Effector memory CD4-positive, alpha-beta T cell (primary cell): ENCODE measurements around the gene LRMDA.
"Not testable (repeated sequence)": the region's sequence is repeated elsewhere in the genome, so short reads cannot be mapped to it uniquely, and the experiment has no call there.

Experiments
- DNase-seq, 3 donors: peaks; one replicate each; pipeline ENCODE4 v3.0.0-alpha.2; 2020
- H3K27ac ChIP-seq: 2 replicates; pipeline ENCODE4 v1.7.0; 2013; ENCODE audit warnings: mild to moderate bottlenecking, low read length, moderate library complexity; ENCODE audit not compliant: insufficient read depth, poor library complexity, severe bottlenecking
- H3K27me3 ChIP-seq: replicated peaks from 2 replicates; pipeline ENCODE4 v1.7.0; 2013; ENCODE audit warnings: mild to moderate bottlenecking, low read length; ENCODE audit not compliant: insufficient read depth, control insufficient read depth, poor library complexity, severe bottlenecking
- H3K36me3 ChIP-seq: 2 replicates; pipeline ENCODE4 v1.7.0; 2013; ENCODE audit warnings: mild to moderate bottlenecking, low read length, moderate library complexity; ENCODE audit not compliant: control insufficient read depth, insufficient read depth
- H3K4me1 ChIP-seq: 2 replicates; pipeline ENCODE4 v1.7.0; 2013; ENCODE audit warnings: low read length, mild to moderate bottlenecking; ENCODE audit not compliant: control insufficient read depth, insufficient read depth, poor library complexity, severe bottlenecking
- H3K4me3 ChIP-seq: 2 replicates; pipeline ENCODE4 v1.7.0; 2013; ENCODE audit warnings: low read length, low read depth, mild to moderate bottlenecking; ENCODE audit not compliant: insufficient read depth, poor library complexity, severe bottlenecking
- H3K9me3 ChIP-seq: 2 replicates; pipeline ENCODE4 v1.7.0; 2013; ENCODE audit warnings: mild to moderate bottlenecking, low read length, moderate library complexity; ENCODE audit not compliant: control insufficient read depth

Gene LRMDA

GRCh38 chr10:76052682-76053503 is 621.5 kb downstream of the LRMDA start:
- Histone ChIP-seq H3K27me3 (no peaks in the 10 kb centered on the region), H3K36me3 (no peaks in the 10 kb centered on the region), H3K9me3 (no peaks in the 10 kb centered on the region), H3K4me1 (no peaks in the 10 kb centered on the region), H3K4me3 (no peak overlapping the region), H3K27ac (no peak overlapping the region)
- DNase-seq: no peak

- Histone ChIP-seq H3K4me1 (no peaks in the 10 kb centered on the region), H3K27ac (no peak overlapping the region), H3K36me3 (no peaks in the 10 kb centered on the region), H3K27me3 (no peaks in the 10 kb centered on the region), H3K4me3 (no peak overlapping the region), H3K9me3 (no peaks in the 10 kb centered on the region)
- DNase-seq: no peak
These were observed 624.0 kb downstream of the LRMDA start for GRCh38 chr10:76055466-76055865.

GRCh38 chr10:76055963-76056362 is 624.5 kb downstream of the LRMDA start:
- no peak for DNase-seq
- Histone ChIP-seq H3K9me3 (no peaks in the 10 kb centered on the region), H3K4me3 (no peak overlapping the region), H3K27ac (no peak overlapping the region), H3K27me3 (no peaks in the 10 kb centered on the region), H3K36me3 (no peaks in the 10 kb centered on the region), H3K4me1 (no peaks in the 10 kb centered on the region)

DNA sequence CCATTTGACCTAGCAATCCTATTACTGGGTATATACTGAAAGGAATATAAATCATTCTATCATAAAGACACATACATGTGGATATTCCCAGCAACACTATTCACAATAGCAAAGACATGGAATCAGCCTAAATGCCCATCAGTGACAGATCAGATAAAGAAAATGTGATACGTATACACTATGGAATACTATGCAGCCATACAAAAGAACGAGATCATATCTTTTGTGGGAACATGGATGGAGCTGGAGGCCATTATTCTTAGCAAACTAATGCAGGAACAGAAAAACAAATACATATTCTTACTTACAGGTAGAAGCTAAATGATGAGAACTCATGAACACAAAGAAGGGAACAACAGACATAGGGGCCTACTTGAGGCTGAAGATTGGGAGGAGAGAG is 629.6 kb downstream of the LRMDA start:
- not testable (repeated sequence) for H3K4me1 ChIP-seq, H3K36me3 ChIP-seq, H3K9me3 ChIP-seq, H3K27me3 ChIP-seq, H3K27ac ChIP-seq, H3K4me3 ChIP-seq, DNase-seq

- H3K4me1 ChIP-seq: no peaks in the 10 kb centered on the region
- H3K36me3 ChIP-seq: no peaks in the 10 kb centered on the region
- H3K4me3 ChIP-seq: no peak overlapping the region
- no peaks in the 10 kb centered on the region for H3K9me3 ChIP-seq
- DNase-seq: no peak
- no peaks in the 10 kb centered on the region for H3K27me3 ChIP-seq
- no peak overlapping the region for H3K27ac ChIP-seq
These were observed 635.0 kb downstream of the LRMDA start for GRCh38 chr10:76066457-76066856.

- no peak overlapping the region for H3K4me3 ChIP-seq
- no peaks in the 10 kb centered on the region for H3K27me3 ChIP-seq
- H3K36me3 ChIP-seq: no peaks in the 10 kb centered on the region
- H3K9me3 ChIP-seq: no peaks in the 10 kb centered on the region
- no peaks in the 10 kb centered on the region for H3K4me1 ChIP-seq
- no peak overlapping the region for H3K27ac ChIP-seq
- no peak for DNase-seq
These were observed 636.0 kb downstream of the LRMDA start for GRCh38 chr10:76067447-76067846.

DNA sequence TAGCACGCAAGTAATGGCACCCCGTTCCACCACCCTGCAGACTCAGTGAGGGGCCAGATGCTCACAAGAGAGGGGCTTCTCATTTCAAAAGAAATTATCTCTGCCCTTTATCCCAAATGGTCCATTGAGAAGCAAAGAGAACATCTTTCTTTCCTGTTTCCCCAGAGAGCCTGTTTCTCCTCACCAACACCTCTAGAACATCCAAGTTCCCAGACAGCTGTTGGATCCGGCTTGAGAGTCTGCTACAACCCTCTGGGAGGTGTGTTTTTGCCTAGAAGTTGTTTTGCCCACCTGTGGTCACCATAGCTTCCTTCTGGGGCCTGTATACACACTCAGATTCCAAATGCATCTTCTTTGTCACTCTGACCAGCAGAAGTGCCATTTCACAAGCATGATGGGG is 637.4 kb downstream of the LRMDA start:
- no peak for DNase-seq
- H3K36me3 ChIP-seq: no peaks in the 10 kb centered on the region
- no peaks in the 10 kb centered on the region for H3K27me3 ChIP-seq
- no peaks in the 10 kb centered on the region for H3K4me1 ChIP-seq
- H3K9me3 ChIP-seq: no peaks in the 10 kb centered on the region
- no peak overlapping the region for H3K27ac ChIP-seq
- H3K4me3 ChIP-seq: no peak overlapping the region

GRCh38 chr10:76070916-76071315 is 639.5 kb downstream of the LRMDA start:
- H3K36me3 ChIP-seq: no peaks in the 10 kb centered on the region
- no peak overlapping the region for H3K4me3 ChIP-seq
- no peaks in the 10 kb centered on the region for H3K9me3 ChIP-seq
- no peaks in the 10 kb centered on the region for H3K4me1 ChIP-seq
- no peak overlapping the region for H3K27ac ChIP-seq
- DNase-seq: no peak
- H3K27me3 ChIP-seq: no peaks in the 10 kb centered on the region

- Histone ChIP-seq H3K9me3 (no peaks in the 10 kb centered on the region), H3K27ac (no peak overlapping the region), H3K4me3 (no peak overlapping the region), H3K27me3 (no peaks in the 10 kb centered on the region), H3K4me1 (no peaks in the 10 kb centered on the region), H3K36me3 (no peaks in the 10 kb centered on the region)
- DNase-seq: no peak
These were observed 640.4 kb downstream of the LRMDA start for GRCh38 chr10:76071653-76072365.

GRCh38 chr10:76072384-76072783 is 641.0 kb downstream of the LRMDA start:
- H3K4me1 ChIP-seq: no peaks in the 10 kb centered on the region
- H3K27ac ChIP-seq: no peak overlapping the region
- no peak overlapping the region for H3K4me3 ChIP-seq
- H3K9me3 ChIP-seq: no peaks in the 10 kb centered on the region
- no peaks in the 10 kb centered on the region for H3K27me3 ChIP-seq
- DNase-seq: no peak
- H3K36me3 ChIP-seq: no peaks in the 10 kb centered on the region
